SK-N-SH (cell line): Measurements from ENCODE around the gene C2orf72. TPM values are rescaled to one million over a fixed set of nuclear protein-coding genes. Genes with fewer than 3 reads are reported as not detected.
A peak's percentile ranks its signal among the peaks of the same experiment; 100 is the strongest.

ENCODE experiments used
- CTCF ChIA-PET: fragments of 300-600, 350-600 bp; formaldehyde crosslinking; extraction: SDS; loops from one replicate; lab custom pipeline; 2021; lab: Yijun Ruan, JAX
- POLR2A ChIA-PET: fragments of 350-600 bp; sonication (Branson Sonifier 250); formaldehyde crosslinking; extraction: SDS; loops from one replicate; lab custom pipeline; 2020; ENCODE audit warnings: antibody characterized with exemption, inconsistent platforms; lab: Yijun Ruan, JAX
- DNase-seq: peaks from one replicate; pipeline ENCODE4 v3.0.0; 2012
- H2AFZ ChIP-seq: fragments of 200-600 bp; sonication (generic); 2 replicates; pipeline ENCODE4 v1.8.1; 2016; ENCODE audit warnings: antibody characterized with exemption, mild to moderate bottlenecking, low read depth
- H3F3A ChIP-seq: fragments of 200-600 bp; sonication (generic); replicated peaks from 2 replicates; pipeline ENCODE3; 2016; ENCODE audit warnings: antibody characterized with exemption, mild to moderate bottlenecking; ENCODE audit not compliant: insufficient read depth
- H3K27ac ChIP-seq, 2 experiments: fragments of 200-500 bp in 1 of 2; fragments of 200-600 bp in 1 of 2; sonication (Bioruptor generic) in 1 of 2; sonication (generic), shearing (Covaris generic) in 1 of 2; 2 replicates each; pipeline versions ENCODE4 v1.5.1 to v1.6.1; 2014 to 2016; ENCODE audit warnings: low read depth in 2 of 2, inconsistent platforms in 1 of 2, low read length in 1 of 2, mild to moderate bottlenecking in 1 of 2, mixed read lengths in 1 of 2
- H3K27me3 ChIP-seq: fragments of 200-600 bp; sonication (generic), shearing (Covaris generic); 2 replicates; pipeline ENCODE4 v1.6.1; 2016; ENCODE audit warnings: mixed run types; ENCODE audit not compliant: insufficient read depth
- H3K36me3 ChIP-seq, 2 experiments: fragments of 200-500 bp in 1 of 2; fragments of 200-600 bp in 1 of 2; sonication (Bioruptor generic) in 1 of 2; sonication (generic) in 1 of 2; replicated peaks in 1 of 2; 2 replicates each; pipeline versions ENCODE3 to v1.5.1; 2014 to 2016; ENCODE audit warnings: low read length in 1 of 2, mild to moderate bottlenecking in 1 of 2; ENCODE audit not compliant: insufficient read depth in 2 of 2, control insufficient read depth in 1 of 2
- H3K4me1 ChIP-seq, 2 experiments: fragments of 200-500 bp in 1 of 2; fragments of 200-600 bp in 1 of 2; sonication (Bioruptor generic) in 1 of 2; sonication (generic), shearing (Covaris generic) in 1 of 2; 2 replicates each; pipeline versions ENCODE4 v1.5.1 to v1.6.1; 2014 to 2016; ENCODE audit warnings: low read depth in 1 of 2, low read length in 1 of 2, mixed run types in 1 of 2; ENCODE audit not compliant: insufficient read depth in 2 of 2, control insufficient read depth in 1 of 2
- H3K4me2 ChIP-seq: fragments of 200-600 bp; sonication (generic), shearing (Covaris generic); 2 replicates; pipeline ENCODE4 v1.6.1; 2017; ENCODE audit warnings: mixed run types
- H3K4me3 ChIP-seq, 2 experiments: fragments of 200-500 bp in 1 of 2; fragments of 200-600 bp in 1 of 2; sonication (Bioruptor generic) in 1 of 2; sonication (generic), shearing (Covaris generic) in 1 of 2; 2 replicates each; pipeline versions ENCODE4 v1.5.1 to v1.8.1; 2014 to 2016; ENCODE audit warnings: low read depth in 2 of 2, inconsistent platforms in 1 of 2, low read length in 1 of 2, mild to moderate bottlenecking in 1 of 2, mixed read lengths in 1 of 2, moderate library complexity in 1 of 2
- H3K79me2 ChIP-seq: fragments of 200-600 bp; sonication (generic); 2 replicates; pipeline ENCODE4 v1.8.1; 2017; ENCODE audit warnings: mild to moderate bottlenecking; ENCODE audit not compliant: insufficient read depth
- H3K9ac ChIP-seq: fragments of 200-600 bp; sonication (generic); 2 replicates; pipeline ENCODE4 v1.6.1; 2017; ENCODE audit warnings: mixed run types
- H3K9me2 ChIP-seq: fragments of 200-600 bp; sonication (generic); 2 replicates; pipeline ENCODE4 v1.6.1; 2017; ENCODE audit warnings: mixed run types
- H3K9me3 ChIP-seq: fragments of 200-600 bp; sonication (generic); 2 replicates; pipeline ENCODE4 v1.6.1; 2017; ENCODE audit warnings: mixed run types, mild to moderate bottlenecking, moderate library complexity
- H4K20me1 ChIP-seq: fragments of 200-600 bp; sonication (generic); 2 replicates; pipeline ENCODE4 v1.6.1; 2017; ENCODE audit warnings: mild to moderate bottlenecking, mixed run types; ENCODE audit not compliant: insufficient read depth
- EZH2phosphoT487 ChIP-seq: fragments of 200-600 bp; sonication (generic); IDR thresholded peaks from 2 replicates; pipeline ENCODE4 v1.6.1; 2017; ENCODE audit warnings: low read depth, mixed run types, mild to moderate bottlenecking, antibody characterized with exemption, moderate library complexity, borderline replicate concordance
- FOXM1 ChIP-seq: IDR thresholded peaks from 2 replicates; pipeline ENCODE4 v1.4.0; 2012; ENCODE audit warnings: low read depth, mild to moderate bottlenecking
- GATA2 ChIP-seq: sonication (generic); formaldehyde crosslinking; IDR thresholded peaks from 2 replicates; pipeline ENCODE4 v1.5.0; 2020; ENCODE audit warnings: mild to moderate bottlenecking, missing genetic modification reagents
- JUND ChIP-seq: IDR thresholded peaks from 2 replicates; pipeline ENCODE4 v1.4.0; 2012
- MAX ChIP-seq: IDR thresholded peaks from 2 replicates; pipeline ENCODE4 v1.4.0; 2012; ENCODE audit warnings: low read depth
- NFIC ChIP-seq: IDR thresholded peaks from 2 replicates; pipeline ENCODE4 v1.4.0; 2012; ENCODE audit warnings: borderline replicate concordance
- NRF1 ChIP-seq: IDR thresholded peaks from 2 replicates; pipeline ENCODE4 v1.6.1; 2012; ENCODE audit warnings: low read depth, mild to moderate bottlenecking, low read length
- PBX3 ChIP-seq: IDR thresholded peaks from 2 replicates; pipeline ENCODE4; 2012
- RXRA ChIP-seq: IDR thresholded peaks from 2 replicates; pipeline ENCODE4 v1.4.0; 2012; ENCODE audit warnings: low read depth, mild to moderate bottlenecking, borderline replicate concordance
- SIN3A ChIP-seq: IDR thresholded peaks from 2 replicates; pipeline ENCODE4 v1.6.1; 2012; ENCODE audit warnings: low read depth, mild to moderate bottlenecking, low read length, moderate library complexity, borderline replicate concordance
- SMC3 ChIP-seq: IDR thresholded peaks from 2 replicates; pipeline ENCODE4 v1.6.1; 2012; ENCODE audit warnings: low read depth, low read length, improper control_type of control experiment
- TEAD4 ChIP-seq: IDR thresholded peaks from 2 replicates; pipeline ENCODE4 v1.4.0; 2012; ENCODE audit warnings: mild to moderate bottlenecking, borderline replicate concordance; ENCODE audit not compliant: insufficient read depth
- USF1 ChIP-seq: IDR thresholded peaks from 2 replicates; pipeline ENCODE4 v1.4.0; 2012; ENCODE audit warnings: low read depth, borderline replicate concordance
- USF2 ChIP-seq: fragments of 150-350 bp; IDR thresholded peaks from 2 replicates; pipeline ENCODE4 v1.6.1; 2017; ENCODE audit warnings: antibody characterized with exemption, low read length, low read depth, borderline replicate concordance
- WGBS: methylation state at CpG from one replicate; pipeline ENCODE4 v1.1.6; 2017; ENCODE audit warnings: low lambda C conversion rate; 5-methylcytosine and 5-hydroxymethylcytosine counted together
- polyA plus RNA-seq, 3 experiments: library from polyadenylated mRNA; depleted of rRNA; stranded (reverse); fragments of >200 nt; gene quantifications; 2 replicates each; pipeline ENCODE4 v1.2.3, GENCODE V29; 2012

Gene C2orf72
- polyA plus RNA-seq, 1 of the 3 experiments (the other 2 are of a cell fraction) = 0.35 TPM

- Histone ChIP-seq H2AFZ (no peak overlapping the region), H3K27me3 (no peaks in the 10 kb centered on the region), H3F3A (no peaks in the 10 kb centered on the region), H3K4me2 (peak overlapping the region; percentile 88), H3K9me3 (no peaks in the 10 kb centered on the region), H3K9ac (peak overlapping the region; percentile 95), H3K9me2 (no peaks in the 10 kb centered on the region), H3K4me3 (peak overlapping the region; percentile 86 to 100), H3K36me3 (peaks cover 13 to 15% of the 10 kb centered on the region in 2 experiments), H3K79me2 (peaks cover 59% of the 10 kb centered on the region), H3K4me1 (peaks cover 13 to 15% of the 10 kb centered on the region in 2 experiments; a peak in 3 of 4 replicates), H3K27ac (peak overlapping the region in 1 of 2 experiments; percentile 80; a peak in 3 of 4 replicates), H4K20me1 (peaks cover 29% of the 10 kb centered on the region)
- TF ChIP-seq GATA2 (no peak), NRF1 (no peak), TEAD4 (no peak), EZH2phosphoT487 (no peak), FOXM1 (no peak), SMC3 (no peak), USF2 (no peak), SIN3A (no peak), USF1 (no peak), NFIC (no peak), PBX3 (no peak), RXRA (no peak), MAX (no peak), JUND (no peak)
- ChIA-PET POLR2A (no interaction called here), CTCF (interaction anchor here (0.7 to 1.6 kb wide), 8 partner anchors 11 to 400 kb away, joined by 3 to 6 read pairs (median 4); no protein-coding TSS in a partner anchor)
- 18% methylated on average over 10 of the region's 10 CpGs for WGBS
- DNase-seq = no peak
Observed at GRCh38 chr2:231057590-231057989, 20.3 kb downstream of the C2orf72 start.
